HG03159 (cell line): ENCODE data around the gene PSORS1C1.
"Not testable (repeated sequence)": the region's sequence is repeated elsewhere in the genome, so short reads cannot be mapped to it uniquely, and the experiment has no call there.

Experiments used
- ATAC-seq: cut with Tn5 transposase; IDR thresholded peaks from one replicate; pipeline ENCODE4 v1.9.1; 2021; ENCODE audit warnings: mild to moderate bottlenecking, moderate library complexity; ENCODE audit not compliant: unreplicated experiment

PSORS1C1 gene

GRCh38 chr6:31157513-31158139 is 43.0 kb downstream of the PSORS1C1 start, which contains the start of gene CCHCR1:
TSS of gene CCHCR1 (minus strand) at chr6:31157802. CDS start at chr6:31157600, 202 bp downstream.
- ATAC-seq = peak; percentile 3

- peak; percentile 85 for ATAC-seq
Observed at GRCh38 chr6:31158140-31158862, 43.7 kb downstream of the PSORS1C1 start, which contains the start of gene TCF19. TSS of gene TCF19 (plus strand) at chr6:31158589. CDS start at chr6:31159470, 881 bp downstream.

- peak; percentile 3 for ATAC-seq
Observed at GRCh38 chr6:31158863-31159855, 44.6 kb downstream of the PSORS1C1 start.

GRCh38 chr6:31161216-31162126 is 46.9 kb downstream of the PSORS1C1 start:
- no peak for ATAC-seq

GRCh38 chr6:31162463-31163165 is 48.0 kb downstream of the PSORS1C1 start:
- no peak for ATAC-seq

GRCh38 chr6:31163922-31164321 is 49.3 kb downstream of the PSORS1C1 start:
- ATAC-seq = no peak

- not testable (repeated sequence) for ATAC-seq
Observed at GRCh38 chr6:31164475-31165063, 50.0 kb downstream of the PSORS1C1 start.

GRCh38 chr6:31165064-31165832 is 50.6 kb downstream of the PSORS1C1 start:
- not testable (repeated sequence) for ATAC-seq

GRCh38 chr6:31165986-31166385 is 51.4 kb downstream of the PSORS1C1 start:
- ATAC-seq = no peak

- no peak for ATAC-seq
Observed at GRCh38 chr6:31168606-31169005, 54.0 kb downstream of the PSORS1C1 start.

GRCh38 chr6:31169123-31169857 is 54.7 kb downstream of the PSORS1C1 start:
- ATAC-seq = no peak

GRCh38 chr6:31169858-31170599 is 55.4 kb downstream of the PSORS1C1 start:
- ATAC-seq = not testable (repeated sequence)

GRCh38 chr6:31170600-31170881 is 55.9 kb downstream of the PSORS1C1 start, which contains the start of gene POU5F1:
TSS of gene POU5F1 (minus strand) at chr6:31170682. CDS start at chr6:31170620, 62 bp downstream.
- no peak for ATAC-seq

GRCh38 chr6:31170987-31171671 is 56.5 kb downstream of the PSORS1C1 start:
- no peak for ATAC-seq

- ATAC-seq = no peak
Observed at GRCh38 chr6:31171931-31172905, 57.6 kb downstream of the PSORS1C1 start.
